ENCODE data around the gene SMIM24. TPM values are rescaled to one million over a fixed set of nuclear protein-coding genes. Genes with fewer than 3 reads are reported as not detected.

The SMIM24 gene
- total and polyA plus RNA-seq, 2 experiments from 2014 or later = 5.0 to 21.5 TPM

DNA sequence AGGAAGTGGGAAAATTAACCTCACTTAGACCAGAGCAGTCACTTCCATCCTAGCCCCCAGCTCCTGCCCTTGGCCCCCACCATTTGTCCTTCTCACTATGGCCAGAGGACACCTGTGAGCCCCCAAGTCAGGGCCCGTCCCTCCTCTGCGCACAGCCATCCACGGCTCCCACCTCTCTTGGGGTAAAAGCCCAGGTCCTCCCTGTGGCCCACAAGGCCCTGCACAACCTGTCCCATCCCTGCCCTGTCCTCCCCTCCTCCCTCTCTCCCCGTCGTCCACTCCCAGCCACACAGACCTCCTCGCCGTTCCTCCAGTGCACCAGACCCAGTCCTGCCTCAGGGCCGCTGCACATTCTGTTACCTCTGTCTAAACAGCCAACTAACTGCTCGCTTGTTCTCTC lies 53.9 kb downstream of the SMIM24 start:
- H3K36me3 ChIP-seq (ENCODE audit: insufficient read depth) = no peaks in the 10 kb centered on the region
- Mint-ChIP-seq H3K4me1 (peaks cover 2% of the 10 kb centered on the region; the same call in 2 of the 3 replicates), H3K27me3 (ENCODE audit: insufficient read depth, low read depth, poor library complexity) (peaks cover 9% of the 10 kb centered on the region), H3K4me3 (no peak overlapping the region), H3K27ac (no peak overlapping the region), H3K9me3 (no peaks in the 10 kb centered on the region), H3K36me3 (ENCODE audit: low read depth) (no peaks in the 10 kb centered on the region)
- no peaks in the 10 kb centered on the region for H3K9me2 ChIP-seq (ENCODE audit: insufficient read depth)
- no peaks in the 10 kb centered on the region for H3K79me2 ChIP-seq (replicated peaks; ENCODE audit: insufficient read depth)
- no peak overlapping the region for H3K4me2 ChIP-seq
- H3K27ac ChIP-seq (ENCODE audit: low read depth) = no peak overlapping the region
- DNase-seq (ENCODE audit: low spot score) = no peak
- TF ChIP-seq ZNF462 (CRISPR knock-in tag; IDR thresholded peaks at IDR 0.05) (no peak), EZH2phosphoT487 (IDR thresholded peaks at IDR 0.05; ENCODE audit: unreplicated experiment) (no peak), JUNB (IDR thresholded peaks at IDR 0.05; ENCODE audit: unreplicated experiment) (no peak), ZNF114 (CRISPR knock-in tag; IDR thresholded peaks at IDR 0.05) (no peak), NANOG (IDR thresholded peaks at IDR 0.05; ENCODE audit: borderline replicate concordance) (no peak), CREB1 (CRISPR knock-in tag; IDR thresholded peaks at IDR 0.05; ENCODE audit: low read depth) (no peak), STAT1 (IDR thresholded peaks at IDR 0.05; ENCODE audit: unreplicated experiment) (no peak), POLR2AphosphoS5 (IDR thresholded peaks at IDR 0.05; ENCODE audit: low read depth) (no peak), EZH2 (IDR thresholded peaks at IDR 0.05; ENCODE audit: low read depth, unreplicated experiment) (no peak), ZNF331 (CRISPR knock-in tag; IDR thresholded peaks at IDR 0.05; ENCODE audit: low read depth) (no peak), CTCF (conservative IDR thresholded peaks at IDR 0.05; ENCODE audit: low read depth in 2 of 2) (no peak), REST (IDR thresholded peaks at IDR 0.05; ENCODE audit: unreplicated experiment) (no peak)
- TF ChIP-seq, protein P1, sequence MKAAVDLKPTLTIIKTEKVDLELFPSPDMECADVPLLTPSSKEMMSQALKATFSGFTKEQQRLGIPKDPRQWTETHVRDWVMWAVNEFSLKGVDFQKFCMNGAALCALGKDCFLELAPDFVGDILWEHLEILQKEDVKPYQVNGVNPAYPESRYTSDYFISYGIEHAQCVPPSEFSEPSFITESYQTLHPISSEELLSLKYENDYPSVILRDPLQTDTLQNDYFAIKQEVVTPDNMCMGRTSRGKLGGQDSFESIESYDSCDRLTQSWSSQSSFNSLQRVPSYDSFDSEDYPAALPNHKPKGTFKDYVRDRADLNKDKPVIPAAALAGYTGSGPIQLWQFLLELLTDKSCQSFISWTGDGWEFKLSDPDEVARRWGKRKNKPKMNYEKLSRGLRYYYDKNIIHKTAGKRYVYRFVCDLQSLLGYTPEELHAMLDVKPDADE (IDR thresholded peaks at IDR 0.05) = no peak
- no peaks in the 10 kb centered on the region for H4K20me1 ChIP-seq (replicated peaks; ENCODE audit: insufficient read depth)
- no peak overlapping the region for H2AFZ ChIP-seq
- ATAC-seq = no peak
- no peaks in the 10 kb centered on the region for H3F3A ChIP-seq (replicated peaks; ENCODE audit: low read depth)
- H3K4me3 ChIP-seq = no peak overlapping the region
- H3K4me1 ChIP-seq (ENCODE audit: insufficient read depth) = no peaks in the 10 kb centered on the region
- no peaks in the 10 kb centered on the region for H3K27me3 ChIP-seq (ENCODE audit: insufficient read depth)

Measured in GM23338 (cell line).